ENCODE measurements around the gene EHD1.

Gene EHD1

GRCh38 chr11:64878494-64879243 lies at the start of gene EHD1:
TSS of gene EHD1 (minus strand) at chr11:64878621. CDS start at chr11:64878464, 157 bp downstream.
- peak; percentile 100 for DNase-seq

GRCh38 chr11:64926689-64927088 lies 48.3 kb upstream of the EHD1 start:
- DNase-seq: no peak

- no peak for DNase-seq
These were observed 47.4 kb upstream of the EHD1 start for GRCh38 chr11:64925536-64926436.

- no peak for DNase-seq
These were observed 46.5 kb upstream of the EHD1 start for GRCh38 chr11:64924910-64925284.

- DNase-seq: peak; percentile 94
These were observed 45.8 kb upstream of the EHD1 start, which contains the start of gene PPP2R5B for GRCh38 chr11:64923944-64924909. TSS of gene PPP2R5B (plus strand) at chr11:64924689. CDS start at chr11:64925735, 1,046 bp downstream.

GRCh38 chr11:64923151-64923661 lies 44.8 kb upstream of the EHD1 start:
- DNase-seq: no peak

GRCh38 chr11:64921384-64921783 lies 43.0 kb upstream of the EHD1 start:
- DNase-seq: no peak

- DNase-seq: no peak
These were observed 41.7 kb upstream of the EHD1 start for GRCh38 chr11:64920124-64920523.

GRCh38 chr11:64919627-64920026 lies 41.2 kb upstream of the EHD1 start:
- DNase-seq: no peak

GRCh38 chr11:64918017-64918416 lies 39.6 kb upstream of the EHD1 start:
- DNase-seq: no peak

GRCh38 chr11:64917663-64917995 lies 39.2 kb upstream of the EHD1 start:
- no peak for DNase-seq

- DNase-seq: peak; percentile 100
These were observed 38.6 kb upstream of the EHD1 start, which contains the start of gene ATG2A for GRCh38 chr11:64916775-64917662. TSS of gene ATG2A (minus strand) at chr11:64917209. CDS start at chr11:64917135, 74 bp downstream.

GRCh38 chr11:64916040-64916774 lies 37.8 kb upstream of the EHD1 start:
- peak; percentile 47 for DNase-seq

- DNase-seq: no peak
These were observed 37.0 kb upstream of the EHD1 start for GRCh38 chr11:64915376-64915887.

- DNase-seq: no peak
These were observed 35.7 kb upstream of the EHD1 start for GRCh38 chr11:64914123-64914522.

GRCh38 chr11:64913171-64913727 lies 34.8 kb upstream of the EHD1 start:
- DNase-seq: no peak

GRCh38 chr11:64911689-64912088 lies 33.3 kb upstream of the EHD1 start:
- DNase-seq: no peak

GRCh38 chr11:64911142-64911541 lies 32.7 kb upstream of the EHD1 start:
- no peak for DNase-seq

- no peak for DNase-seq
These were observed 32.2 kb upstream of the EHD1 start for GRCh38 chr11:64910451-64911093.

Measured in CD4-positive, alpha-beta T cell treated with Interleukin-17A for 4 hours (primary cell).